ENCODE data around the gene TP53BP2.

The TP53BP2 gene

GRCh38 chr1:223788746-223789415, 56.9 kb downstream of the TP53BP2 start:
- ChIA-PET CTCF (no interaction called here), POLR2A (no interaction called here)
- DNase-seq (ENCODE audit: extremely low spot score) = no peak
- no peak for TF ChIP-seq CTCF (IDR thresholded peaks at IDR 0.05; ENCODE audit: control extremely low read depth, extremely low read depth, low read depth, missing control alignments)

GRCh38 chr1:223785808-223786207, 59.9 kb downstream of the TP53BP2 start:
- no peak for DNase-seq (ENCODE audit: extremely low spot score)
- TF ChIP-seq CTCF (IDR thresholded peaks at IDR 0.05; ENCODE audit: control extremely low read depth, extremely low read depth, low read depth, missing control alignments) = no peak
- POLR2A ChIA-PET = no interaction called here
- CTCF ChIA-PET = interaction anchor here (1.3 to 5.8 kb wide), 2 partner anchors 9 to 11 kb away, joined by 4 to 26 read pairs; no protein-coding TSS in a partner anchor

- TF ChIP-seq CTCF (IDR thresholded peaks at IDR 0.05; ENCODE audit: control extremely low read depth, extremely low read depth, low read depth, missing control alignments) = no peak
- ChIA-PET CTCF (interaction anchor here (0.8 to 5.8 kb wide), 5 partner anchors 10 to 156 kb away, joined by 3 to 26 read pairs (median 4); no protein-coding TSS in a partner anchor), POLR2A (no interaction called here)
- no peak for DNase-seq (ENCODE audit: extremely low spot score)
Measured at GRCh38 chr1:223784541-223784940, 61.2 kb downstream of the TP53BP2 start.

GRCh38 chr1:223783676-223784075, 62.1 kb downstream of the TP53BP2 start:
- ChIA-PET POLR2A (no interaction called here), CTCF (interaction anchor here (5.8 kb wide), 1 partner anchor 9 kb away, joined by 26 read pairs; no protein-coding TSS in a partner anchor)
- no peak for TF ChIP-seq CTCF (IDR thresholded peaks at IDR 0.05; ENCODE audit: control extremely low read depth, extremely low read depth, low read depth, missing control alignments)
- DNase-seq (ENCODE audit: extremely low spot score) = no peak

GRCh38 chr1:223780949-223781348, 64.8 kb downstream of the TP53BP2 start:
- POLR2A ChIA-PET = no interaction called here
- CTCF ChIA-PET = interaction anchor here (0.9 to 1.7 kb wide), 5 partner anchors 9 to 32 kb away, joined by 3 to 5 read pairs (median 5); no protein-coding TSS in a partner anchor
- TF ChIP-seq CTCF (IDR thresholded peaks at IDR 0.05; ENCODE audit: control extremely low read depth, extremely low read depth, low read depth, missing control alignments) = no peak
- no peak for DNase-seq (ENCODE audit: extremely low spot score)

- POLR2A ChIA-PET = no interaction called here
- CTCF ChIA-PET = interaction anchor here (0.9 to 1.7 kb wide), 5 partner anchors 9 to 31 kb away, joined by 3 to 5 read pairs (median 5); no protein-coding TSS in a partner anchor
- no peak for DNase-seq (ENCODE audit: extremely low spot score)
- TF ChIP-seq CTCF (IDR thresholded peaks at IDR 0.05; ENCODE audit: control extremely low read depth, extremely low read depth, low read depth, missing control alignments) = no peak
Measured at GRCh38 chr1:223780318-223780717, 65.4 kb downstream of the TP53BP2 start.

All from GM10248 (cell line).